HG02973 (cell line): ENCODE results near the gene COL17A1.

Experiments
- ATAC-seq: cut with Tn5 transposase; IDR thresholded peaks from one replicate; pipeline ENCODE4 v1.9.1; 2021; ENCODE audit warnings: moderate library complexity; ENCODE audit not compliant: unreplicated experiment

The COL17A1 gene

GRCh38 chr10:104098358-104098925 is 12.8 kb upstream of the COL17A1 start:
- ATAC-seq = no peak

- no peak for ATAC-seq
Measured at GRCh38 chr10:104096692-104097091, 11.0 kb upstream of the COL17A1 start.

GRCh38 chr10:104092749-104093148 is 7.1 kb upstream of the COL17A1 start:
- no peak for ATAC-seq

DNA sequence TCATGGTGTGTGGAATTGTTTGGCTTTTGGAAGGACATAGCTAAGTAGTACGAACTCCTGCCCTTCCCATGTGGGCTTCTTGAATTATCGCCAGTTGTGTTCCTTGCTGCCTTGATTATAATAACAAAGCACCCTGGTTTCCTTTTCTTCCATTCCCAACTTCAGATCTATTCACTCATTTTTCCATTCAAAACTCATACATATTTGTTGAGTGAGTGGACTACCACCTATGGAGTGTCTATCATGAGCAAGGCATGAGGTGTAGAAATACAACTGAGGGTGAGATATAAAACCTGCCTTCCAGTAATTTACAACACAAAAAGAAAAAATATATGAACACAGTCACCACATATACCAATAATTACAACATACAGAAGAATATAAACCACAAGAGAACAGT is 4.9 kb upstream of the COL17A1 start:
- ATAC-seq = no peak

DNA sequence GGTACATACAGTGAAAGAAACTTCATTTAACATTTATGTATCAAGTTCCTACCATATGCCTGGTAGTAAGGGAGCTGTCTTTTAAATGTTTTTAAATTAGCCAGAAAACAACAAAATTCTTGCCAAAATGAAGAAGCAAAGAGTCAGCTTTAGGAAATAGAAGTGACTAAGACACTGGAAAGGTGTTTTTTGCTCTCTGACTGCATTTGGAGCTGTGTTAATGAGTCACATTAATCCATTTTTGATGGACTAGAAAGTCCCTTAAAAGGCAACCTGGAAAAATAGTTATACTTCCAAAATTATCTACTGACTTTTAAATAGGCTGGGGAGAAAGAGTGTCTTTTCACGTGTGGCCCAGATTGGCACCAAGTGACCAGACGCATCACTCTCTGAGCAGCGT is 3.9 kb upstream of the COL17A1 start:
- no peak for ATAC-seq

DNA sequence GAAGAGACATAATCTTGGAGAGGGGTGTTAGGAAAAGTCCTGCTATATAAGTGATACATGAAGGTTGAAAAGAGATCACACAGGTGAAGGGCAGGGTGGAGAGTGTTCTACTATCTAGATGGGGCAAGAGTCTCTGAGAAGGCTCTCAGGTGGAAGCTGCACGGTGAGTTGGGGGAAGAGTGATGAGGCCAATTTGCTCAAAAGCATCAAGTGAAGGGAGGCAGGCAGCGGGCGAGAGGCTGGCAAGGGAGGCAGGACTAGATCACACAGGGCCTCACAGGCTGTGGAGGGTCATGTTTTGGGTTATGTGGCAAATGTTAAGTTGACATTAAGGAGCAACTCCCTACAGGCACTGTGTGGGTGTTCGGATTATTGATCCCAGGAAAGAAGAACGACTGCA is 2.6 kb upstream of the COL17A1 start:
- ATAC-seq = no peak

DNA sequence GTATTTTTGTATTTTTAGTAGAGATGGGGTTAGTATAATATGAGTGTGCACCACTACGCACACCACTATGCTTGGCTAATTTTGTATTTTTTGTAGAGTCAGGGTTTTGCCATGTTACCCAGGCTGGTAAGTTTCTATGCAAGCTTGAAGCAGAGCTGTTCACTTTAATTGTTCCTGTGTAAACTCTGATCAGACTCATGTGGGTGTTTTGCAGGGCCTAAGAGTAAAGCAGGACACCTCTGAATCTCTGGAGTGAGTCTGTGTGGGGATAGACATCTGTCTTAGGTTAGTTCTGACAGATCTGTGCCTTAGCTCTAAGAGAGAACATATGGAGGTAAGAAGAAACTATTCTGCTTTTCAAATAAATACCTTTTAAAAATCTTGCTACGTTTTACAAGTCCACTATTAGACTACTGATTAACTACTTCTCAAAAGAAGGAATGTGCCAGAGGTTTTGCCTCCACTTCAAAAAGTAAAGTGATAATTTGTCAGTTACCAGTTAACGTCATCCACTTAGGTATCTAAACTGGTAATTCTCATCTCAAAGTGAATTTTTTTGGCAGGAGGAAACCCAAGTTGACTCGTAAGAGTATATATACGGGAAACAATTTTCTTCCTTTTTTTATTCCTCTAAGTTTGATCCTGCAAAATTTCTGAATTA is 1.1 kb downstream of the COL17A1 start:
- no peak for ATAC-seq

DNA sequence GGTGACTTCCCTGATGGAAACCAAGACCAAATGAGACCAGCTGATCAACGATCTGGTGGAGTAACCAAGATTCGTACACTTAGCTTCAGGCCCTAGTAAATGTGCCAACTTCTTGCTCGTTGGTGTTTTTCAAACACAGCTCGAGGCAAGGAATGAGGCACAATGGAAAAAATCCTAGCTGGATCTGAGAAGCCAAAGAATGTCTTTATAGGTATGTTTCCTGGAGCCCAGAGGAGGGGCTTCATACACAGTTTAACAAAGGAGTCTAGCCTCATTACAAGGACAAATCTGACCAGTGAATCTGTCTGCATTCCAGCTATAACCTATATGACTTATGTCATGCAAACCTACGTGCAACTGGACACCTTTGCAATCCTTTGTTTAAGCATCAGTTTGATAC is 3.7 kb downstream of the COL17A1 start:
- ATAC-seq = no peak

- no peak for ATAC-seq
Measured at GRCh38 chr10:104080762-104081161, 4.9 kb downstream of the COL17A1 start.

- ATAC-seq = no peak
Measured at GRCh38 chr10:104077663-104078151, 8.0 kb downstream of the COL17A1 start.

DNA sequence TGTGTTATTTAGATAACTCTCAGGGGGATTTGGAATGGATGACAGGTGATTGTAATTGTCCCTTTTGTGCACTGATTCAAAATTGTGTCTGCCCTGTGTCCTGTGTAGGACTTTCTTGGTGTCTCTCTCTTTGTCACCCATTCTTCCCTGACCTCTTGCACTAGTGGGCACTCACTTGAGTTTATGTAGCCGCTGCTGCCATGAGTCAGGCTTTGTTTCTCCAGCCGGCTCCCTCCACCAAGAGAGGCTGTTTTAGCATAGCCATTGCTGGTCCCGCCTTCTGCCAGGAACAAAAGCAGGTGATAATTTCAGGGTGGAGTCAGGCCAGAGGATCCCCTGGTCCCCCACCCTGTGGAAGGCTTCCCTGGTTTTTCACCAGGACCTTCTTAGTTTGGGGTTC is 8.4 kb downstream of the COL17A1 start:
- ATAC-seq = no peak

GRCh38 chr10:104076743-104077160 is 8.9 kb downstream of the COL17A1 start:
- ATAC-seq = no peak

DNA sequence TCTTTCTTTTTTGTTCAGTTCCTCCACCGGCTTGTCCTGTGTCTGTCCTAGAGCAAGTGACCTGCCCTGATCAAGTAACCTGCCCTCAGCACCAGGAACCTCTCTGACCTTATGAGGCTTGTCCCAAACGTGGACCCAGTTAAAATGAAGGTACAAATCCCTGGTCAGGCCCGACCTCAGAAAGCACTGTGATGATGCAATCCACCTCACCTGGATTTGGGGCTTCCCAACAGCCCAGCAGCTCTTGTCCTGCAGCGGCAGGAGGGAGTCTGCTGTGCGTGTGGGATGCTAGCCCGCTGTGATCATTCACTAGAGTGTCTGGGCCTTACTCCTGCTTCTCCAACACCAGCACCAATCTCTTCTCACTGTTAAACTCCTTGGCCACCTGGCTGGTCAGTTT is 11.2 kb downstream of the COL17A1 start:
- ATAC-seq = no peak

- no peak for ATAC-seq
Measured at GRCh38 chr10:104072786-104073185, 12.9 kb downstream of the COL17A1 start.

DNA sequence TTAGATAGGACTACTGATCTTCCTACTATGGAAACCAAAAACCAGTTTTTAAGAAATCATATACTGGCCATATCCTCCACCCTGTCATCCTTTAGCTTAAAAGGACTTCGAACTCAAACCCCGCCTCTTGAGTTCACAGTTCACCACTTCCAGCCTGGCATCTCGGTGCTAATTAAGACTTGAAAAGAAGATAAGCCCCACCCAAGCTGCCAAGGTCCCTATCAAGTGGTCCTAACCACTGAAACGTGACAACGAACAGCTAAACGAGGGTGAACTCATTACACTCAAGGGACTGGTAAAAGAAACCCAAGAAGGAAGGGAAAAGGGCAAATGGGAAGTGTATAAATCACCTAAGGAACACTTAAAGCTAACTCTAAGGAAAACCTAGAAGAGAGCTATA is 16.1 kb downstream of the COL17A1 start:
- ATAC-seq = no peak

DNA sequence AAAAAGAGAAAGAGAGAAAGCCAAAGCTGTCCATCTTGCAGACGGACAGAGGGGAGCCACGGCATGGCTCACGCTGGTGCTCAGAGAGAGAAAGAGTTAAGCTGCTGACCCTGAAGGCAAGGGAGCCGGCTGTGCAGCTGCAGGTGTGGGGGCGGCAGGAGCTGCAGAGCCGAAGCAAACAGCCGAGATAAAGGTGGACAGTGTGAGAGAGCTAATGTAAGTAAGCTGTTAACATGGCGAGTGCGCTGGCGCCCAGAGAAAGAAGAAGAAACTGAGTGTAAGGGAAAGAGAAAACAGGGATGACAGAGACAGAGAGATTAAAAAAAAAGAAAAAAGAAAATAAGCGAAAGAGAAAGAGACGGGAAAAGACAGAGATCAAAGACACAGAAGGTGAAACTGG is 18.2 kb downstream of the COL17A1 start:
- no peak for ATAC-seq

GRCh38 chr10:104066945-104067344 is 18.7 kb downstream of the COL17A1 start:
- ATAC-seq = no peak

- no peak for ATAC-seq
Measured at GRCh38 chr10:104065748-104066147, 19.9 kb downstream of the COL17A1 start.

DNA sequence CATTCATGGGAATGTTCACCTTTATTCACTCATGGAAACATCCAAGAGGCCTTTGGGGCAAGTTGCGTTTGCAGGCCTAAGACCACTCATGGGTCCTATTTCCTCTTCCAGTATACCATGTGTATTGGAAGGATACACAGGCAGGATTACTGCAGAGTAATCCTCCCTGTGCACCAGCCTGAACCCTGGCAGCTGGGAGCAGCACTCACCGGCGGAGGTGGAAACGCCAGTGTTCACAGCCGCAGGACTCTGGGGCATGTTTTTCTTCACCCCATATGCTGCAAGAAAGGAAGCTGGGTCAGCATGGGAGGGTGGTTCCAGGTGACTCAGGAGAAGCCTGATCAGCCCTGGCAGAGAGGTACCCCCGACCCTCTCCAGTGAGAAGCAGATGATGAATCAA is 24.5 kb downstream of the COL17A1 start:
- ATAC-seq = no peak

DNA sequence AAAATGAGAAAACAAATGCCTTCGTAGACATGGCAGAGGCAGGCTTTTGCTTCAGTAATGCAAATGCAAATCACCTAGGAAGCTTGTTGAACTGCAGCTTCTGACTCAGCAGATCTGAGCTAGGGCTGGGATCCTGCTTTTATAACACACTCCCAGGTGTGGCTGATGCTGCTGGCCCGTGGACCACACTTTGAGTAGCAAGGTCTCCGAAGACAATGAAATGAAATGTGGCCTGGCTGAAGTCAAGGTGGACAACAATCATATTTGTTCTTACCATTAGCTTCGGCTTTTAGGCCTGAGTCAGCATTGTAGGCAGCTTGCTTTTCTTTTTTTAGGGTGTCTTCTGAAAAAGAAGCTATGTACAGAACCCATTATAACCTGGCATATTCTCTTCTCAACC is 26.3 kb downstream of the COL17A1 start:
- no peak for ATAC-seq

DNA sequence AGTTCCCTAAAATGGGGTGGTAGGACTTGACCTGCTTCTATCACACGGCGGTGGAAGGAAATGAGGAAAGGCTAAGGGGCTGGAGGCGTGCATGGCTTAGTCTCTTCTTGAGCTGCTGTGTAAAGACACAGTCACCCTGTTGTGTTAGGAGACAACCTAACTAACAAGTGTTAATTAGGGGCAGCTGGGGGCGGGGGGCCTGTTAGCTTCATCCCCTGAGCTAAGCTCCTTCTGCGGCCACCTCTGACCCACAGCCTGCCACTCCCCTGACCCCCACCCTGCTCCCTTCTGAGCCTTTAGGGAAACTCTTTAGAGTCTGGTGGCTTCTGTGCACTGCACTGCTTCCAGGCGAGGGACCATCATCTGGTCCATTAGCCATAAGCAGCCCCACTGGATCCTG is 28.0 kb downstream of the COL17A1 start:
- no peak for ATAC-seq

DNA sequence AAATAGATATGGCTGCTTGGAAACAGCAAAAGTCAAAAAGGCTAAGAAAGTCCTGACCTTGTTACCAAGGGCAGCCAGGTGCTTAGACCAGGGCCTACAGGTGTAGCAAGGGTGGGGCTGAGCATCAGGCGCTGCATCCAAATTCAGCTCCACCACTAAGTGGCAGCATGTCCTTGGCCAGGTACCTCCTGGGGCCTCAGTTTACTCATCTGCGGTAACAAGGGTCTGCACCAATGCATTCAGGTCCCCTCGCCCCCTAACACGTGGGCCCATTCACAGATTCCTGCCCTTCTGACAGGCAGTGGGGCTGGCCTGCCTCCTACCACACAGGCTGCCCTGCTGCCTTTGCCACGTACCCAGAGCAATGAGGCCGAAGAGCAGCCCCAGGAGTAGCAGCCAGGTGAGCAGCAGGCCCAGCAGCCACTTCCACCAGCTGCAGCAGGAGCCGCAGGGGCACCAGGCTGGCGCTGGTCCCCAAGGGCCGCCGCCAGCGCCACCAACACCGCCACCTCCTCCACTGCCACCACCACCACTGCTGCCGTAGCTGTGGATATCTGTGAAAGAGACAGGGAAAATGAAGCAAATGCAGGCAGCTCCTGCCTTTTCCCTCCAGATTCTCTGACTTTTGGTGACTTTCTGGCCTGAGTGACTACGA is 28.9 kb downstream of the COL17A1 start:
- no peak for ATAC-seq
